GM12872 (cell line): Measurements from ENCODE around the gene TRIP4.

Experiments used
- CTCF ChIP-seq: IDR thresholded peaks from 3 replicates; pipeline ENCODE4 v1.5.1; 2011; ENCODE audit warnings: low read depth, mild to moderate bottlenecking, low read length, moderate library complexity; ENCODE audit not compliant: insufficient read depth

TRIP4 gene

GRCh38 chr15:64444836-64445235 lies 57.2 kb downstream of the TRIP4 start:
- no peak for TF ChIP-seq CTCF

GRCh38 chr15:64447536-64448315 lies 60.1 kb downstream of the TRIP4 start:
- no peak for TF ChIP-seq CTCF

GRCh38 chr15:64452988-64453688 lies 65.5 kb downstream of the TRIP4 start:
- TF ChIP-seq CTCF, result no peak

GRCh38 chr15:64453689-64454037 lies 66.0 kb downstream of the TRIP4 start:
- no peak for TF ChIP-seq CTCF

- no peak for TF ChIP-seq CTCF
Observed at GRCh38 chr15:64454282-64454681, 66.6 kb downstream of the TRIP4 start.

GRCh38 chr15:64455961-64456371 lies 68.3 kb downstream of the TRIP4 start:
- TF ChIP-seq CTCF, result no peak

GRCh38 chr15:64456634-64457108 lies 69.0 kb downstream of the TRIP4 start:
- TF ChIP-seq CTCF, result no peak
